OCI-LY3 (cell line): Measurements from ENCODE around the gene ZFYVE28.

Experiments
- CTCF ChIP-seq: fragments of 200-600, 300-600 bp; sonication (generic); IDR thresholded peaks from 2 replicates; pipeline ENCODE4 v1.5.1; 2014; ENCODE audit warnings: antibody characterized with exemption, low read length, low read depth
- EZH2phosphoT487 ChIP-seq: fragments of 200-600 bp; shearing (Covaris generic); IDR thresholded peaks from 2 replicates; pipeline ENCODE4 v1.6.1; 2018; ENCODE audit warnings: antibody characterized with exemption, mixed run types, low read depth

GRCh38 chr4:2263926-2264321, 154.5 kb downstream of the ZFYVE28 start:
- no peak for TF ChIP-seq CTCF
- TF ChIP-seq EZH2phosphoT487 = no peak
